OCI-LY1 (cell line): ENCODE data around the gene PYROXD2.

ENCODE experiments used
- EZH2 ChIP-seq: fragments of 200-600 bp; sonication (generic), shearing (Covaris generic); IDR thresholded peaks from 2 replicates; pipeline ENCODE4 v1.8.0; 2017; ENCODE audit warnings: borderline replicate concordance, mixed run types, mild to moderate bottlenecking, antibody characterized with exemption, low read length, moderate library complexity, mixed read lengths
- TF ChIP-seq, protein P1 (sequence below): fragments of 200-600 bp; sonication (generic), shearing (Covaris generic); IDR thresholded peaks from 2 replicates; pipeline ENCODE4 v1.5.1; 2017; ENCODE audit warnings: mild to moderate bottlenecking, antibody characterized with exemption, low read length, moderate library complexity, mixed read lengths

DNA sequence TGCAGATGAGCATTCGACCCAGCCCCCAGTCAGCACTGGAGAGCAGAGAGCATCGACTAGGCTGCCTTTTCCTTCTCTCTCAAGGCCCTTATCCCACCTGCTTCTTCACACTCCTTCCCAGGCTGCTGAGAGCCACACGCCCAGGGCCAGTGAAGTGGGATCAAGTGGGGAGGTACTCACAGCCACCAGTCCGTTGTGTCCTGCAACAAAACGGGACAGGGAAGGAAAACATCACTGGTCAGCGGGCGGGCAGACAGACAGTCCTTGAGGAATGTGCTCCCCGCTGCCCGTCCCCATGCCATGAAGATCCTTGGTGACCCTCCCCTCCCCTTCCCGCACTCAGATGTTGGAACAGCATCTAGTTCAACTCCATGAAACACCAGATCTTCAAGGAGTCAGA is 4.2 kb downstream of the PYROXD2 start:
- TF ChIP-seq, protein P1, sequence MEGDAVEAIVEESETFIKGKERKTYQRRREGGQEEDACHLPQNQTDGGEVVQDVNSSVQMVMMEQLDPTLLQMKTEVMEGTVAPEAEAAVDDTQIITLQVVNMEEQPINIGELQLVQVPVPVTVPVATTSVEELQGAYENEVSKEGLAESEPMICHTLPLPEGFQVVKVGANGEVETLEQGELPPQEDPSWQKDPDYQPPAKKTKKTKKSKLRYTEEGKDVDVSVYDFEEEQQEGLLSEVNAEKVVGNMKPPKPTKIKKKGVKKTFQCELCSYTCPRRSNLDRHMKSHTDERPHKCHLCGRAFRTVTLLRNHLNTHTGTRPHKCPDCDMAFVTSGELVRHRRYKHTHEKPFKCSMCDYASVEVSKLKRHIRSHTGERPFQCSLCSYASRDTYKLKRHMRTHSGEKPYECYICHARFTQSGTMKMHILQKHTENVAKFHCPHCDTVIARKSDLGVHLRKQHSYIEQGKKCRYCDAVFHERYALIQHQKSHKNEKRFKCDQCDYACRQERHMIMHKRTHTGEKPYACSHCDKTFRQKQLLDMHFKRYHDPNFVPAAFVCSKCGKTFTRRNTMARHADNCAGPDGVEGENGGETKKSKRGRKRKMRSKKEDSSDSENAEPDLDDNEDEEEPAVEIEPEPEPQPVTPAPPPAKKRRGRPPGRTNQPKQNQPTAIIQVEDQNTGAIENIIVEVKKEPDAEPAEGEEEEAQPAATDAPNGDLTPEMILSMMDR: no peak
- TF ChIP-seq EZH2: no peak
